Right lobe of liver (tissue), 6 donors: Measurements from ENCODE around the gene ADNP2. TPM values are rescaled to one million over a fixed set of nuclear protein-coding genes. Genes with fewer than 3 reads are reported as not detected.
"Not testable (repeated sequence)": the region's sequence is repeated elsewhere in the genome, so short reads cannot be mapped to it uniquely, and the experiment has no call there.

Experiments
- ATAC-seq, 4 donors: fragments of 200-7000 bp; cut with Tn5 transposase; one replicate each; pipeline ENCODE4 v1.9.1; 2020; ENCODE audit warnings: mild to moderate bottlenecking in 4 of 4, moderate library complexity in 4 of 4
- DNase-seq, 3 donors: peaks; one replicate each; pipeline ENCODE4 v3.0.0-alpha.2; 2020
- H3K27ac ChIP-seq, 3 donors: fragments of 200-600 bp; one replicate each; pipeline ENCODE4 v1.8.0; 2022
- H3K27me3 ChIP-seq, 2 donors: fragments of 200-600 bp; one replicate each; pipeline ENCODE4 v1.8.0; 2022
- H3K36me3 ChIP-seq, 4 donors: fragments of 200-600 bp; sonication (generic) in 1 of 4; one replicate each; pipeline versions ENCODE4 v1.5.1 to v1.8.0; 2017 to 2022; ENCODE audit warnings: control low read depth in 1 of 4
- H3K4me1 ChIP-seq, 4 donors: fragments of 200-600 bp; sonication (generic) in 1 of 4; one replicate each; pipeline versions ENCODE4 v1.5.1 to v1.8.0; 2017 to 2022; ENCODE audit warnings: control low read depth in 1 of 4
- H3K4me3 ChIP-seq, 3 donors: fragments of 200-600 bp; one replicate each; pipeline ENCODE4 v1.8.0; 2022
- H3K9me3 ChIP-seq, 4 donors: fragments of 200-600 bp; sonication (generic) in 1 of 4; one replicate each; pipeline versions ENCODE4 v1.5.1 to v1.8.0; 2017 to 2022; ENCODE audit warnings: control low read depth in 1 of 4
- CTCF ChIP-seq, 4 donors: fragments of 200-600 bp in 3 of 4; fragments of 450-650 bp in 1 of 4; IDR thresholded peaks; one replicate each; pipeline versions ENCODE4 v1.5.1 to v1.8.0; 2016 to 2022; ENCODE audit warnings: antibody characterized with exemption in 4 of 4, mild to moderate bottlenecking in 2 of 4
- POLR2A ChIP-seq: fragments of 450-650 bp; IDR thresholded peaks from one replicate; pipeline ENCODE4 v1.6.1; 2017; ENCODE audit warnings: antibody characterized with exemption, mild to moderate bottlenecking
- WGBS: methylation state at CpG from one replicate; pipeline ENCODE4 v1.1.6; 2018; ENCODE audit warnings: low coverage, low lambda C conversion rate; ENCODE audit not compliant: insufficient coverage; ENCODE audit errors: missing lambda C conversion rate; 5-methylcytosine and 5-hydroxymethylcytosine counted together
- intact Hi-C, 2 donors: fragments of 100-400 bp; cut with DNase I; formaldehyde crosslinking; loops; one replicate each; pipeline versions ENCODE4 v1.11.2 to v1.14.1; 2022
- total RNA-seq, 6 experiments: library from RNA; depleted of rRNA in 2 of 6; stranded (reverse); fragments of >200 nt in 2 of 6; fragmentation: NEBNext Ultra II Directional in 3 of 6; extraction: Animal tissue kit (Norgen Biotek cat#: 25700) in 3 of 6; gene quantifications; one replicate each; pipeline versions ENCODE4 v1.1.0 to v1.2.4, GENCODE V29; 2016 to 2023
- donor health status: DM: no; HTN: yes; CAD: no.
- donor health status: DM: no; HTN: no; CAD: no.
- donor health status: DM: no; HTN: no; CAD: no.
- donor health status: DM: no; HTN: yes; CAD: no.
- donor health status: DM: no; HTN: yes; CAD: no.

Gene ADNP2
- total RNA-seq, 6 experiments from 2014 or later = 4.4 to 9.9 (median 7.7) TPM

DNA sequence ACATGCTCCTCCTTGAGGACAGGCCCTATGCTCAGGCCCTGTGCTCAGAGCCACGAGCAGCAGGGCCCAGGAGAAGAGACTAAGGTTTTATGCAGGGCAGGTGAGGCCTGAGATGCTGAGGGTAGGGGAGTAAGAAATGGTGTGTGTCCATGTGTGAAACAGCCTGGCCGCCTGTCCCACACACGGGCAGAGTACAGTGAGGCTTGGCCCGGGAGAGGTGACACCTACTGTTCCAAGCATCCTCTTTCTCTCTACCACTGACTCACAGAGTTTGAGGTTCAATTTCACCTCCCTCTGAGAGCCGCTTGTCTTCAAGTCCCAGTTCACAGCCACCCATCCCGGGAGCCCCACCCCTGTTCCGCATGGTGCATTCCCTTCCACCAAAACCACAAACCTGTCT lies 54.1 kb downstream of the ADNP2 start:
- DNase-seq = no peak
- no peak for TF ChIP-seq POLR2A
- no peak for TF ChIP-seq CTCF (IDR thresholded peaks at IDR 0.05)
- ATAC-seq = peak in 1 of 4 donors; percentile 16
- Histone ChIP-seq H3K36me3 (peaks cover 0 to 6% (median 0%) of the 10 kb centered on the region in 4 donors), H3K9me3 (no peaks in the 10 kb centered on the region), H3K27me3 (no peaks in the 10 kb centered on the region), H3K4me3 (no peak overlapping the region), H3K27ac (no peak overlapping the region), H3K4me1 (no peaks in the 10 kb centered on the region)
- WGBS = 86% methylated on average over 2 of the region's 7 CpGs
- intact Hi-C loops = no loop called here

DNA sequence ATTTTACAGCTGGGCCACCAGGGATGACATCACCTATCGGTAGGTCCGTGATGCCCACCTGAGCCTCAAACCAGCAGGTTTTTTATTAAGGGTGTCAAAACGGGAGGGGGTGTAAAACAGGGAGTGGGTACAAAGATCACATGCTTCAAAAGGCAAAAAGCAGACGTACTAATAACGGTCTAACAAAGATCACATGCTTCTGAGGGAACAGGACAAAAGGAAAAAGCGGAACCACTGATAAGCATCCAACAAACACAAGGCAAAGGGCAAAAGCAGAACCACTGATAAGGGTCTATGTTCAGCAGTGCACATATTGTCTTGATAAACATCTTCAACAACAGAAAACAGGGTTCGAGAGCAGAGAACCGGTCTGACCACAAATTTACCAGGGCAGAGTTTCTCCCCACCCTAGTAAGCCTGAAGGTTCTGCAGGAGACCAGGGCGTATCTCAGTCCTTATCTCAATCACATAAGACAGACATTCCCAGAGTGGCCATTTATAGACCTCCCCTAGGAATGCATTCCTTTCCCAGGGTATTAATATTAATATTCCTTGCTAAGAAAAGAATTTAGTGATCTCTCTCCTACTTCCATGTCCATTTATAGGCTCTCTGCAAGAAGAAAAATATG lies 55.8 kb downstream of the ADNP2 start:
- WGBS = 69% methylated on average over 7 of the region's 9 CpGs
- DNase-seq, H3K4me1 ChIP-seq, H3K36me3 ChIP-seq, ATAC-seq, H3K27me3 ChIP-seq, H3K4me3 ChIP-seq, H3K9me3 ChIP-seq, intact Hi-C loops, H3K27ac ChIP-seq: not testable (repeated sequence)

DNA sequence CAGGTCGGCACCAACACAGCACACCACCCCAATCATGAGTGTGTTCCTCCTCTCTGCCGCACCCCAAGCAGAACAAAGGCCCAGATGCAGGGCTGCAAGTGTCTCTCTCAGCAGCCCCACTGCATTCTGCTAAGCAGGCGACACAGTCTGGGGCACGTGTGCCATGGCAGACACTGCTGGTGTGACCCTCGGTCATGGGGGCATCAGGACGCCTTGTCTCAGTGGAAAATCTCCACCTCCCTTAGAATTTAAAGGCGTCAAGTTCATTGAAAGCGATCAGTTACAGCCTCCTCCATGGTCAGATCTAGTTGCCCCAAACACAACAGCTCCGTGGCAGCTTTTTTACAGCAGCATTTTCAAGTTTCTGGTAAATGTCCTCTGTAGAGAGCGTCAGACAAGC lies 57.2 kb downstream of the ADNP2 start:
- Histone ChIP-seq H3K36me3 (peaks cover 0 to 6% (median 0%) of the 10 kb centered on the region in 4 donors), H3K27ac (no peak overlapping the region), H3K4me3 (no peak overlapping the region), H3K4me1 (no peaks in the 10 kb centered on the region), H3K9me3 (no peaks in the 10 kb centered on the region), H3K27me3 (no peaks in the 10 kb centered on the region)
- 83% methylated on average over 1 of the region's 10 CpGs for WGBS
- no peak for TF ChIP-seq POLR2A
- no peak for TF ChIP-seq CTCF (IDR thresholded peaks at IDR 0.05)
- ATAC-seq = no peak
- intact Hi-C loops = no loop called here
- no peak for DNase-seq

DNA sequence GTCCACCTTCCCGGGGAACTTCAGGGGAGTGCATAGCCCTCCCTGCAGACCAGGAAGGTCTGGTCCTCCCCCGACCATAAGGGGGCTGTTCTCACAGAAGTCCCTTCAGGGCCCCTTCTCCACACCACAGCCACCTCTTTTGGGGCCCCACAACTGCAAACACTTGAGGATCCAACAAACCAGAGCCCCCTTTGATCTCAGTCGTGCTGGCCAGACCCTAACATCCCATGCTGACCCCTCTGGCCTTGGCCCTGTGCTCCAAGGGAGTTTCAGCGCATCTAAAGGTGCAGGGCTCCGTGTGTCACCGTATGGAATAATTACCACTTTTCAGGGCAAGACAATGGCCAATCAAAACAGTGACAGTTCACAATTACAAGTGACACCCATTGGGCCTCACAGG lies 57.7 kb downstream of the ADNP2 start:
- Histone ChIP-seq H3K9me3 (no peaks in the 10 kb centered on the region), H3K36me3 (peaks cover 0 to 6% (median 0%) of the 10 kb centered on the region in 4 donors), H3K27ac (no peak overlapping the region), H3K4me3 (no peak overlapping the region), H3K4me1 (no peaks in the 10 kb centered on the region), H3K27me3 (no peaks in the 10 kb centered on the region)
- DNase-seq (no peak), ATAC-seq (no peak)
- intact Hi-C loops = no loop called here
- WGBS = 81% methylated on average over 5 of the region's 6 CpGs
- no peak for TF ChIP-seq CTCF (IDR thresholded peaks at IDR 0.05)
- TF ChIP-seq POLR2A = no peak

- Histone ChIP-seq H3K9me3 (no peaks in the 10 kb centered on the region), H3K36me3 (peaks cover 0 to 2% (median 0%) of the 10 kb centered on the region in 4 donors), H3K27me3 (no peaks in the 10 kb centered on the region), H3K27ac (no peak overlapping the region), H3K4me1 (no peaks in the 10 kb centered on the region), H3K4me3 (no peak overlapping the region)
- DNase-seq (no peak), ATAC-seq (no peak)
- WGBS = 83% methylated on average over 1 of the region's 9 CpGs
- intact Hi-C loops = no loop called here
- no peak for TF ChIP-seq POLR2A
- TF ChIP-seq CTCF (IDR thresholded peaks at IDR 0.05) = no peak
Observed at GRCh38 chr18:80167331-80167730, 58.3 kb downstream of the ADNP2 start.
